ENCODE results near the gene TUFT1.

Gene TUFT1

GRCh38 chr1:151540021-151540981 is at the start of gene TUFT1:
TUFT1 (plus strand) TSS chr1:151540309; CDS start chr1:151540367, 58 bp downstream.
- DNase-seq (ENCODE audit: low spot score), result peak; percentile 82

GRCh38 chr1:151491641-151492040 is 48.5 kb upstream of the TUFT1 start:
- DNase-seq (ENCODE audit: low spot score), result no peak

- no peak for DNase-seq (ENCODE audit: low spot score)
Measured at GRCh38 chr1:151492120-151492519, 48.0 kb upstream of the TUFT1 start.

- no peak for DNase-seq (ENCODE audit: low spot score)
Measured at GRCh38 chr1:151493042-151493441, 47.1 kb upstream of the TUFT1 start.

GRCh38 chr1:151494741-151495281 is 45.3 kb upstream of the TUFT1 start:
- DNase-seq (ENCODE audit: low spot score), result peak; percentile 71

- peak; percentile 86 for DNase-seq (ENCODE audit: low spot score)
Measured at GRCh38 chr1:151495316-151495715, 44.8 kb upstream of the TUFT1 start.

DNA sequence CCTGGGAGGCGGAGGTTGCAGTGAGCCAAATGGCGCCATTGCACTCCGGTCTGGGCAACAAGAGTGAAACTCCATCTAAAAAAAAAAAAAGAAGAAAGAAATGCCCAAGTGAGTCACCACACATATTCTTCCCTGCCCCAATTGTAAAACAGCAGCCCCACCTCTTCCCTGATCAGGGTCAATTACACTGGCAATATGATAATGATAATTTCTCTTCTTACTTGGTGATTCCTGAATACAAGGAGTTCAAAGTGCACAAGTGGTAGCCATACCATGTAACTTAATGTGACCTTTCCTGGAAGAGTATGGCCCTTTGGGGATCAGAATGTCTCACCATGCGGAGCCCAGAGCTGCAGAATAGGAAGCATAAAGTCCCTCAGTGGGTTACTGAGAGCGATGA is 40.7 kb upstream of the TUFT1 start:
- no peak for DNase-seq (ENCODE audit: low spot score)

DNA sequence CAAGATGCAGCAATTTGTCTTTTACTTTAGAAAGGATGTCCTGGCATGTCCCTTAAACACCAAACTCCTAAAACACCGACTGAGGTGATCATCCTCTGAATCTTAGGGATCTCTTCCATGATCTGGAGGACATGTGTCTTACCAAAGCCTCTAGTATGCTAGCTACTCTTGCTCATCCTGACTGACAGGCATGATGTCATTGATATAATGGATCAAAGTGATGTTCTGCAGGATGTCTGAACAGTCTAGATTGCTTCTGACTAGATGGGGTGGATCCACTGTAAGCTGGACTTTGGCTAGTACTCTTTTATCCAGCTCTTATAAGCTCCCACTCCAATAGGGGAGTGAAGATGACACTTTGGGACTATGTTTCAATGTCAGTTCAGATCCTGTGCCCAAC is 40.2 kb upstream of the TUFT1 start:
- no peak for DNase-seq (ENCODE audit: low spot score)

DNA sequence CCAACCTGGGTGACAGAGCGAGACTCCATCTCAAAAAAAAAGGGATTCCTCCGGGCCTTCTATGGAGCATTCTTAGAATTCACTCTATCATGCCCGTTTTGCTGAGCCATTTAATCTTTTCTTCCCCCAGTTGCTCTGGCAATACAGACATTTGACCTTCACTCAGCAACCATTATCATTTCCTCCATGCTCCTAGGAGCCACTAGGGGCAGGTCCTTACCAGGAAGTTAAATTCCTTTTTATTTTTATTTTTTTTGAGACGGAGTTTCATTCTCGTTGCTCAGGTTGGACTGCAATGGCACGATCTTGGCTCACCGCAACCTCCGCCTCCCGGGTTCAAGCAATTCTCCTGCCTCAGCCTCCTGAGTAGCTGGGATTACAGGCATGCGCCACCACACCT is 38.6 kb upstream of the TUFT1 start:
- DNase-seq (ENCODE audit: low spot score), result no peak

- no peak for DNase-seq (ENCODE audit: low spot score)
Measured at GRCh38 chr1:151502035-151502700, 37.9 kb upstream of the TUFT1 start.

DNA sequence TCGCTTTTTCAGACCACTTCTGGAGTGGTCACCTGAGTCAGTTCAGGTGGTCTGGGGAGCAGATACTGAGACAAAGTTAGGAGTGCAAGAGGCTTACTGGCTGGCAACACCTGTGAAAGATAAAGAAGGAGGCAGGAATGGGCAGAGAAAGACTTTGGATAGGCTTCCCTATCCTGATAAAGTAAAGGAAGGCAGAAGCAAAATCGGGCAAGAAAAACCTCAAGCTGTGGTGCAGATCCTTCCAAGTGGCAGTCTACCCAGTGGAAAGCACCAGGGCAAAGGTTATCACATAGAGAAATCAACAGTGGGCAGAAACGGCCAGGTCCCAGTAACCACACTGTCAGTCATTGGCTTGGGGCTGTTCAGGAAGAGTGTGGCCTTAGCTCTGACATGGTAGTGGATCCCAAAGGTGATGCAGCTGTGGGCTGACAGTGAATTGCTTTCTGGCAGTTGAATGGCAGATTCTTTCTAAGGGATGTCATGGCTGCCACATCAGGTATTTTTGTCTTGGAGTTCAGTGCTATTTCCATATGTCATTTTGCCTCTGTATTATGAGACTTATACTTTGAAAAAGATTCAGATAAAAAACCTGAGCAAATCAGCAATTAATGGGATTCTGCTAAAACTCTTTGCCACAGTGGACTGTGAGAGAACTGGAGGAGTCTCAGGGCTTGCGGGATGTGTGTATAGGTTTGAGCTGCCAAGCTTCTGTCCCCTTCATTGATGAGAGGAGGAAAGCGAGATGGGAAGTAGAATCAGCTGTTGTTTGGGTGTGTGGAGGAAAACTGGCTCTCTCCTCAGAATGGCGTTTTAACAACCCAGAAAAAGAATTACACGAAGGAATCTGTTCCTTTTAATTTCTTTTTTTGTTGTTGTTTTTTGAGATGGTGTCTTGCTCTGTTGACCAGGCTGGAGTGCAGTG is 37.0 kb upstream of the TUFT1 start:
- DNase-seq (ENCODE audit: low spot score), result no peak

GRCh38 chr1:151504252-151504651 is 35.9 kb upstream of the TUFT1 start:
- no peak for DNase-seq (ENCODE audit: low spot score)

DNA sequence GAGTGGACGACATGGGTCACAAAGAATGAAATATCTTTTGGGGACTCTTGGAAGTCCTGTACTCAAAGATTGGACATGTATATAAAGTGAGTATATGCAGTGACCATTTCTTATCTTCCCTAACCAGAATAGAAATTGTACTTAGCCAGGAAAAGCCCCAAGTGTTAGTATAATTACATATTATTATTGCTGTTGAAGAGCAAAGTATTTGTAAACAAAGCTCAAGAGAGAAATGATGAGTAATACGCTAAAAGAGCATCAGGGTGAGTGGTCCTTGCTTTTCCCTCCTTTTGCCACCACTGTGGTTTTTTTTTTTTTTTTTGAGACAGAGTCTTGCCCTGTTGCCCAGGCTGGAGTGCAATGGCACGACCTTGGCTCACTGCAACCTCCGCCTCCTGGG is 35.4 kb upstream of the TUFT1 start:
- DNase-seq (ENCODE audit: low spot score), result no peak

DNA sequence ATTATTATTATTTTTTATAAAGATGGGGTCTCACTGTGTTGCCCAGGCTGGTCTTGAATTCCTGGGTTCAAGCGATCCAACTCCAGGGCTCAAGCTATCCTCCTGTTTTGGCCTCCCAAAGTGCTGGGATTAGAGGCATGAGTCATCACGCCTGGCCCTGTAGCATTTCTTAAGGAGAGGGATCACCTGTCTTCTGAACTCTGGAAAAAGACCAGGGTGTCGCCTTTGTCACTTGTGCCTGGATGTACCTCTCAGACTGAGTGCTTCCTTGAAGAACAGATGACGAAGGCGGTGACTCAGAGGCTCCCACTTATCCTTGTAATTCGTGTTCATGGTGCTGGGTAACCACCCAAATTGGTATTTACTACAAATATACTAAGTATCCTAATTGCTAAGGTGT is 31.3 kb upstream of the TUFT1 start:
- DNase-seq (ENCODE audit: low spot score), result no peak

DNA sequence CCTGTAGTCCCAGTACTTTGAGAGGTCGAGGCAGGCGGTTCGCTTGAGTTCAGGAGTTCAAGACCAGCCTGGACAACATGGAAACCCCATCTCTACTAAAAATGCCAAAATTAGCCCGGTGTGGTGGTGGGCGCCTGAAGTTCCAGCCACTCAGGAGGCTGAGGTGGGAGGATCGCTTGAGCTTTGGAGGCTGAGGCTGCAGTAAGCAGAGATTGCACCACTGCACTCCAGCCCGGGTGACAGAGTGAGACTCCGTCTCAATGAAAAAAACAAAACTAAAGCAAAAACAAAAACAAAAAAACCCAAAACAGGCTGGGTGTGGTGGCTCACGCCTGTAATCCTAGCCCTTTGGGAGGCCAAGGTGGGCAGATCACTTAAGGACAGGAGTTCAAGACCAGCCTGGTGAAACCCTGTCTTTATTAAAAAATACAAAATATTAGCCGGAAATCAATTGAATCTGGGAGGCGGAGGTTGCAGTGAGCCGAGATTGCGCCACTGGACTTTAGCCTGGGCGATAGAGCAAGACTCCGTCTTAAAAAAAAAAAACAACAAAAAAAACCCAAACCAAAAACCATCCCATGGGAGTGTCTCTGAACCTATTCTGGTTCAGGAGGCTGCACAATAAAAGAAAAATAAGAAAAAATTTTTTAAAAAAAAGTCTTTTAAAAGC is 30.6 kb upstream of the TUFT1 start:
- no peak for DNase-seq (ENCODE audit: low spot score)

- DNase-seq (ENCODE audit: low spot score), result no peak
Measured at GRCh38 chr1:151510020-151510405, 30.1 kb upstream of the TUFT1 start.

GRCh38 chr1:151510614-151510956 is 29.5 kb upstream of the TUFT1 start:
- DNase-seq (ENCODE audit: low spot score), result no peak

DNA sequence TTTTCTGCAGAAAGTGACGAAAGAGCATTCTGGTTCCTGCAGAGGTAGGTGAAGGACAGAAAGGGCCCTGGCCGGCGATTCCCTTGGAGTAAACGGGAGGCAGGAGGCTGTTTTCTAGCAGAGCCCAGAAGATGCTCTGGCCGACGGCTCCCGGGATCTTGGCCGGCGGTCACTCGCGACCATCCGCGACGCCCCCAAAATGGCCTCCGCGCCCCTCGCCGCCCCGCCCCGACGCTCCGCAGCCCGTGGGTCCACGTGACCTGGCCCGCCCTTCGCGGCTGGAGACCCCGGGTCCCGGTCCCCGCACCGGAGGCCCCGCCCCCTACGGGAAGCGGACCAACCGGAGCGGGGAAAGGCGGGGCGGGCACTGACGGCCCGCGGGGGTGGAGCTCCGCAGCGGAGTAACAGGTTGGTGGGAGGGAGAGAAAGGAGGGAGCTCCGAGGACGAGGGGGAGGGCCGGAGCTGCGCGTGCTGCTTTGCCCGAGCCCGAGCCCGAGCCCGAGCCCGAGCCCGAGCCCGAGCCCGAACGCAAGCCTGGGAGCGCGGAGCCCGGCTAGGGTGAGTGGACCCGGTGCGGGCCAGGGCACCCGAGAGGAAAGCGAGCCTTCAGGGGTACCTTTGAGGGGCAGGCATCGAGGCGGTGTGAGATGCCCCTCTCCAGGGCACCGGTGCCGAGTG is 29.0 kb upstream of the TUFT1 start, which contains the start of gene CGN:
CGN (plus strand) TSS at position 431 of the 679 bp plus-strand sequence. CDS start 7,133 bp downstream, outside the sequence.
- peak; percentile 96 for DNase-seq (ENCODE audit: low spot score)

GRCh38 chr1:151511636-151512215 is 28.4 kb upstream of the TUFT1 start:
- DNase-seq (ENCODE audit: low spot score), result peak; percentile 55

GRCh38 chr1:151512326-151512725 is 27.8 kb upstream of the TUFT1 start:
- DNase-seq (ENCODE audit: low spot score), result no peak

Measured in globus pallidus (tissue), 1 donor.